ENCODE measurements around the gene PLA2G6.

The PLA2G6 gene

GRCh38 chr22:38199826-38200559 is 18.4 kb upstream of the PLA2G6 start:
- no peak overlapping the region for H3K4me3 ChIP-seq (replicated peaks; ENCODE audit: low read depth, low read length)
- DNase-seq (ENCODE audit: extremely low read depth, low read depth): no peak
- TF ChIP-seq CTCF (IDR thresholded peaks at IDR 0.05; ENCODE audit: low read depth, low read length, missing control alignments): no peak

GRCh38 chr22:38196791-38197419 is 15.3 kb upstream of the PLA2G6 start:
- no peak overlapping the region for H3K4me3 ChIP-seq (replicated peaks; ENCODE audit: low read depth, low read length)
- no peak for TF ChIP-seq CTCF (IDR thresholded peaks at IDR 0.05; ENCODE audit: low read depth, low read length, missing control alignments)
- DNase-seq (ENCODE audit: extremely low read depth, low read depth): no peak

- TF ChIP-seq CTCF (IDR thresholded peaks at IDR 0.05; ENCODE audit: low read depth, low read length, missing control alignments): no peak
- DNase-seq (ENCODE audit: extremely low read depth, low read depth): no peak
- no peak overlapping the region for H3K4me3 ChIP-seq (replicated peaks; ENCODE audit: low read depth, low read length)
These were observed 11.9 kb upstream of the PLA2G6 start for GRCh38 chr22:38193580-38193979.

DNA sequence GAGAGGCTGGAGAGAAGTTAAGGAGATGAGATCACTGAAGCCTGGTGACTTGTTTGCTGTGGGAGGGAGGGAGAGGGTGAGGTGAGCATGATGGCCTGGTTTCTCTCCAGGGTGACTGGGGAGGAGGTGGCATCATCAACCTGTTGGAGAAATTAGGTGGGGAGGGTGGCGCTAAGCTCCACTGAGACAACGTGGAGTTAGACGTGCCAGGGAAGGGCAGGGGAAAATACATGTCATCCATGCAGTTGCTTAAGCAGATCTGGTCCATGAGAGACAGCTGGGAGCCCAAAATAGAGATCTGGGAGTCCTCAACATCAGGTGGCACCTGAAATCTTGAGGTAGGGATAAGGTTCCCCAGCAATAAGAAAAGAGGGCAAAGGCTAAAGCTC is 10.8 kb upstream of the PLA2G6 start:
- TF ChIP-seq CTCF (IDR thresholded peaks at IDR 0.05; ENCODE audit: low read depth, low read length, missing control alignments): no peak
- H3K4me3 ChIP-seq (replicated peaks; ENCODE audit: low read depth, low read length): no peak overlapping the region
- no peak for DNase-seq (ENCODE audit: extremely low read depth, low read depth)

GRCh38 chr22:38191731-38192474 is 10.3 kb upstream of the PLA2G6 start:
- no peak overlapping the region for H3K4me3 ChIP-seq (replicated peaks; ENCODE audit: low read depth, low read length)
- DNase-seq (ENCODE audit: extremely low read depth, low read depth): no peak
- TF ChIP-seq CTCF (IDR thresholded peaks at IDR 0.05; ENCODE audit: low read depth, low read length, missing control alignments): no peak

DNA sequence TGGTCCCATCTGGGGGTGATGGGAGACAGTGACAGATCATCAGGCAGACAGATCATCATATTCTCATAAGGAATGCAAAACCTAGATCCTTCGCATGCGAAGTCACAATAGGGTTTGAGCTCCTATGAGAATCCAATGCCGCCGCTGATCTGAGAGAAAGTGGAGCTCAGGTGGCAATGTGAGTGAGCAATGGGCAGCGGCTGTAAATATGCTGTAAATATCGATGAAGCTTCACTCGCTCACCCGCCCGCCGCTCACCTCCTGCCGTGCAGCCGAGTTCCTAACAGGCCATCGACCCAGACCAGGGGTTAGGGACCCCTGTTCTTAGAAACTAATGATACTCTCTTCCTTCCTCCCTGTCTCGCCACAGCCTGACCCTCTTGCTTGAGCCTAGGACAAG is 9.4 kb upstream of the PLA2G6 start:
- H3K4me3 ChIP-seq (replicated peaks; ENCODE audit: low read depth, low read length): no peak overlapping the region
- TF ChIP-seq CTCF (IDR thresholded peaks at IDR 0.05; ENCODE audit: low read depth, low read length, missing control alignments): no peak
- DNase-seq (ENCODE audit: extremely low read depth, low read depth): no peak
